ENCODE measurements around the gene RUNX2.

GRCh38 chr6:45513843-45514242 is 185.7 kb downstream of the RUNX2 start:
- TF ChIP-seq CTCF (IDR thresholded peaks at IDR 0.05) (no peak), POLR2A (IDR thresholded peaks at IDR 0.05) (no peak)

Data from stomach (tissue), 4 donors.